HUES64 (cell line): Measurements from ENCODE around the gene TSTD2.

Source experiments
- H3K27ac ChIP-seq: 2 replicates; pipeline ENCODE4 v1.7.0; 2013; ENCODE audit warnings: low read depth, low read length, inconsistent platforms
- H3K27me3 ChIP-seq: 2 replicates; pipeline ENCODE4 v1.6.1; 2013; ENCODE audit warnings: mild to moderate bottlenecking, low read length; ENCODE audit not compliant: insufficient read depth
- H3K36me3 ChIP-seq: 2 replicates; pipeline ENCODE4 v1.6.1; 2013; ENCODE audit warnings: mild to moderate bottlenecking, low read length; ENCODE audit not compliant: insufficient read depth
- H3K4me1 ChIP-seq: 2 replicates; pipeline ENCODE4 v1.6.1; 2013; ENCODE audit warnings: mild to moderate bottlenecking, low read length, moderate library complexity; ENCODE audit not compliant: insufficient read depth
- H3K4me3 ChIP-seq: 2 replicates; pipeline ENCODE4 v1.5.1; 2013; ENCODE audit warnings: mild to moderate bottlenecking, low read length, moderate library complexity
- H3K9ac ChIP-seq: 2 replicates; pipeline ENCODE4 v1.6.1; 2013; ENCODE audit warnings: mild to moderate bottlenecking, low read depth, low read length
- H3K9me3 ChIP-seq: 2 replicates; pipeline ENCODE4 v1.6.1; 2013; ENCODE audit warnings: low read depth, low read length; ENCODE audit not compliant: insufficient read depth
- WGBS: fragments of 150-250, 120-280 bp; methylation state at CpG from one replicate; pipeline ENCODE4 v1.1.7; 2013; ENCODE audit warnings: missing lambda C conversion rate; 5-methylcytosine and 5-hydroxymethylcytosine counted together

Gene TSTD2

GRCh38 chr9:97602430-97602829, 30.7 kb downstream of the TSTD2 start:
- WGBS, result 94% methylated on average over 10 of the region's 10 CpGs
- H3K27me3 ChIP-seq, result no peaks in the 10 kb centered on the region
- peaks cover 78% of the 10 kb centered on the region for H3K36me3 ChIP-seq
- H3K4me3 ChIP-seq, result no peak overlapping the region
- no peaks in the 10 kb centered on the region for H3K9me3 ChIP-seq
- no peak overlapping the region for H3K27ac ChIP-seq
- no peak overlapping the region for H3K9ac ChIP-seq
- no peaks in the 10 kb centered on the region for H3K4me1 ChIP-seq

DNA sequence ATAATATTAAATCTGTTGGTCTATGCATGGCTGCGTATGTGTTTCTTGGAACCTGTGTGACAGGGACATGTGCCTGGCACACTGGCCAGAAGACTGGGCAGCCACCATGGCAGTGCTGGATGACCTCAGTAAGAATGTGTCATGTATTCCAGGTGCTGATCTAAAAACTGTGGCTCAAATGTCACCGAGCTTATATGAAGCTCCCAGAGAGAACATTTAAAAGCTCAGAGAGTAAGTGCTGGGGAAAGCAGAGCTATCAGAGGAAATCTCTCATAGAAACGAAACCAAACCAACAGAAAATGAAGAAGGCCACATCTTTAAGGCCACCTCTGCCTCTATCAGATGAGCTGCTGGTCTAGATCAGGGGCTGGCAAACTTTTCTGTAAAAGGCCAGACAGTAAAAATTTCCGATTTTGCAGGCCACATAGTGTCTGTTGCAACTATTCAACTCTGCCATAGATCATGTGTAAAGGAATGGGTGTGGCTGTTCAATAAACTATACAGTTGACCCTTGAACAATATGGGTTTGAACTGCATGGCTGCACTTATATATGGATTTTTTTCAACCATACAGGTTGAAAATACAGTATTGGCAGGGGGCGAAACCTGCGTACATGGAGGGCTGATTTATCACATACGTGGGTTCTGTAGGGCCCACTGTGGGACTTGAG, 31.8 kb downstream of the TSTD2 start:
- H3K27me3 ChIP-seq, result no peaks in the 10 kb centered on the region
- H3K9me3 ChIP-seq, result no peaks in the 10 kb centered on the region
- H3K27ac ChIP-seq, result no peak overlapping the region
- WGBS, result 95% methylated on average over 7 of the region's 7 CpGs
- no peak overlapping the region for H3K4me3 ChIP-seq
- peaks cover 67% of the 10 kb centered on the region for H3K36me3 ChIP-seq
- no peaks in the 10 kb centered on the region for H3K4me1 ChIP-seq
- no peak overlapping the region for H3K9ac ChIP-seq

- 96% methylated on average over 8 of the region's 8 CpGs for WGBS
- Histone ChIP-seq H3K27ac (no peak overlapping the region), H3K4me3 (no peak overlapping the region), H3K36me3 (peaks cover 61% of the 10 kb centered on the region), H3K4me1 (no peaks in the 10 kb centered on the region), H3K9me3 (no peaks in the 10 kb centered on the region), H3K9ac (no peak overlapping the region), H3K27me3 (no peaks in the 10 kb centered on the region)
Observed at GRCh38 chr9:97600531-97601227, 32.5 kb downstream of the TSTD2 start.

DNA sequence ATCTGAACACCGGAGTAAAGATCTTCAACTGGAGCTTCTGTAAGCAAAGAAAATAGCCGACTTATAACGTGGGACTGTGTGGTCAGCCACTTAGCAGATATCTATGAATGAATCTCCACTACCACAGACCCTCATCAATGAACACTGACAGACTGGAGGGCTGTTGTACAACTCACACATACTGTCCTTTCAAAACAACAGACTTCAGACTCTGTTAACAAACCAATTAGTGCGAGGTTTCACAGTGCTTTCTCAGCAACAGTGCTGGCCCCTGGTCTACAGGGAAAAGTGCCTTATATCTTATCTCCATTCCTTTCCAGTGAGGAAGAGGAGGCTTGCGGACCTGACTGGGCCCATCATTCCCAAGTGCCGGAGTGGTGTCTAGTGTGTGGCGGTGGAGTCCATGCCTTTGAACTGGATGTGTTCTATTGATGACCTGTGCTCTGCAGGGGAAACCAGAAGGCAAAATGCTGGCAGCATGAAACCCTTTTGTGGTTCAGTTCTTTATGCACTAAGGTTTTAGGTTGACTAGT, 33.8 kb downstream of the TSTD2 start:
- Histone ChIP-seq H3K4me1 (no peaks in the 10 kb centered on the region), H3K27me3 (no peaks in the 10 kb centered on the region), H3K27ac (no peak overlapping the region), H3K4me3 (no peak overlapping the region), H3K9me3 (no peaks in the 10 kb centered on the region), H3K9ac (no peak overlapping the region), H3K36me3 (peaks cover 48% of the 10 kb centered on the region)
- 88% methylated on average over 7 of the region's 7 CpGs for WGBS

GRCh38 chr9:97598461-97599288, 34.5 kb downstream of the TSTD2 start:
- Histone ChIP-seq H3K9me3 (no peaks in the 10 kb centered on the region), H3K4me3 (no peak overlapping the region), H3K27ac (no peak overlapping the region), H3K4me1 (no peaks in the 10 kb centered on the region), H3K9ac (no peak overlapping the region), H3K27me3 (no peaks in the 10 kb centered on the region), H3K36me3 (peaks cover 40% of the 10 kb centered on the region)
- 51% methylated on average over 11 of the region's 11 CpGs for WGBS

DNA sequence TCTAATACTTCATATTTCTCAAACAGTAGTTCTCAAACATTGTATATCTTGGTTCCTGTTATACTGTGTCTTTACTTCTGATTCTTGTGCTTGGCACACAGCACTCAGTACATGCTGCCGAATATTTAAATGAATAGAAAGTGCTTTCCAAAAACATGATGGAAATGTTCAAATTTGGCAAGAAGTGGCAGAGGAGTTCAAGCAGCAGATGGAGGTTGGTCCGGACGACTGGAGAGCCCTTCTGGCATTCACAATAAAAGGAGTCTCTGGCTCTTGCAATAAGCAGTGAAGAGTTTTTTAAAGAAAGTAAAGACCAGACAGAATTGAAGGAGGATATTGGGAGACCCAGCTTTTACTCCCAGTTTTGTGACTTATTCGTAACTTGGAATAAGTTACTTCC, 36.3 kb downstream of the TSTD2 start:
- Histone ChIP-seq H3K4me3 (no peak overlapping the region), H3K9me3 (no peaks in the 10 kb centered on the region), H3K9ac (no peak overlapping the region), H3K36me3 (peaks cover 23% of the 10 kb centered on the region), H3K4me1 (no peaks in the 10 kb centered on the region), H3K27me3 (no peaks in the 10 kb centered on the region), H3K27ac (no peak overlapping the region)
- 92% methylated on average over 3 of the region's 4 CpGs for WGBS

DNA sequence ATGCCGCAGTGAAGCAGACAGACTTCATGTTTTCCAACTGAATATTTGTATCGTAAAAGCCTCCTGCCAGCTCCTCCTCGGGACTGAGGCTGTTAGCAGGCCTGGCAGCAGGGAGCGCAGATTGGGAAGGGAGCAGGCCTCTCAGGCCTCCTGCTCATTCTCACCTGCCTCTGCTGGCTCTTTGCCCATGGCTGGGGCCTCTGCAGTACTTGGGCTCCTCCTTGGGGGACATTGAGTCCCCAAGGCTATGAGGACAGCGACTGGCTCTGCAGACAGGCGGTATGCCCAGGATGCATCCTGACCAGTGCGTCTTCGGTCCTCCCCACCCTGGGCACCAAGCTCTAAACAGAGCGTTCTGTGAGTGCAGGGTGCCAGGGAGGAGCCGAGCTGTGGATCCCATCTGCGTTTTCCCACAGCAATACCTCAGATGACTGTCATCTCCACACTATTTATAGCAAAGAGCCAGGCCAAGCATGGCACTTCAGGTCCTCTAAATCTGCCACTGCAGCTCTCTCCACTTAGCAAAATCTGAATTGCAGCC, 38.7 kb downstream of the TSTD2 start:
- H3K9ac ChIP-seq, result no peak overlapping the region
- no peak overlapping the region for H3K4me3 ChIP-seq
- no peak overlapping the region for H3K27ac ChIP-seq
- 0 out of 2 replicates have a peak, but pooled peaks cover 3% of the 10 kb centered on the region for H3K4me1 ChIP-seq
- no peaks in the 10 kb centered on the region for H3K36me3 ChIP-seq
- H3K9me3 ChIP-seq, result no peaks in the 10 kb centered on the region
- H3K27me3 ChIP-seq, result no peaks in the 10 kb centered on the region
- WGBS, result 95% methylated on average over 11 of the region's 11 CpGs

GRCh38 chr9:97593960-97594359, 39.2 kb downstream of the TSTD2 start:
- 0 out of 2 replicates have a peak, but pooled peaks cover 3% of the 10 kb centered on the region for H3K4me1 ChIP-seq
- no peaks in the 10 kb centered on the region for H3K27me3 ChIP-seq
- H3K27ac ChIP-seq, result no peak overlapping the region
- WGBS, result 92% methylated on average over 4 of the region's 4 CpGs
- no peaks in the 10 kb centered on the region for H3K36me3 ChIP-seq
- H3K4me3 ChIP-seq, result no peak overlapping the region
- no peaks in the 10 kb centered on the region for H3K9me3 ChIP-seq
- H3K9ac ChIP-seq, result no peak overlapping the region

- Histone ChIP-seq H3K27ac (no peak overlapping the region), H3K9ac (no peak overlapping the region)
Observed at GRCh38 chr9:97592126-97592525, 41.0 kb downstream of the TSTD2 start.

GRCh38 chr9:97591535-97591934, 41.6 kb downstream of the TSTD2 start:
- WGBS, result 88% methylated on average over 6 of the region's 6 CpGs
- no peak overlapping the region for H3K9ac ChIP-seq
- no peak overlapping the region for H3K4me3 ChIP-seq
- no peaks in the 10 kb centered on the region for H3K27me3 ChIP-seq
- 0 out of 2 replicates have a peak, but pooled peaks cover 3% of the 10 kb centered on the region for H3K4me1 ChIP-seq
- H3K27ac ChIP-seq, result no peak overlapping the region
- H3K9me3 ChIP-seq, result peaks cover 8% of the 10 kb centered on the region; the same call in 1 of the 2 replicates
- no peaks in the 10 kb centered on the region for H3K36me3 ChIP-seq

More at GRCh38 chr9:97592126-97592525, 41.0 kb downstream of the TSTD2 start:
- H3K4me3 ChIP-seq, result no peak overlapping the region
- no peaks in the 10 kb centered on the region for H3K36me3 ChIP-seq
- peaks cover 5% of the 10 kb centered on the region; the same call in 1 of the 2 replicates for H3K9me3 ChIP-seq
- WGBS, result 94% methylated on average over 1 of the region's 1 CpG
- 0 out of 2 replicates have a peak, but pooled peaks cover 3% of the 10 kb centered on the region for H3K4me1 ChIP-seq
- H3K27me3 ChIP-seq, result no peaks in the 10 kb centered on the region
